Measurements from ENCODE around the gene LRCH1.

DNA sequence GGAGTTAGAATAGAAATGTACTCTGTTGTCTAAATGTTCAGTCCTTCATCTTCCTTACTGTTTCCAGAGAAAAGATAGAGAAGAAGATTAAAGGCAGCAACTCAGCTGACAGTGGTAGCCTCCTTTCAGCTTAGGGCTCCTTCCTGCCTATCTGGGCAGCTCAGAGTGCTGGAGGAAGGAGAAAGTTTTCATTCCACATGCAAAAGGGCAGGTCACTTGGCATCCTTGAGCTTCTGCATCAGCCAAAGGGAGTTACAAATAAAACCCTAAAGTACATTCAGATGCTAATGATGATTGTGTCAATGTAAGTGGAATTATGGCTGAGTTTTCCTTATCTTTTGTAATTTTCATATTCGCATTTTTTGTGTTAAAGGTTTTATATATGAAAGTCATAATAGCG lies 185.1 kb downstream of the LRCH1 start:
- no peak for TF ChIP-seq EP300 (IDR thresholded peaks at IDR 0.05; ENCODE audit: low read depth)
- TF ChIP-seq, protein P1, sequence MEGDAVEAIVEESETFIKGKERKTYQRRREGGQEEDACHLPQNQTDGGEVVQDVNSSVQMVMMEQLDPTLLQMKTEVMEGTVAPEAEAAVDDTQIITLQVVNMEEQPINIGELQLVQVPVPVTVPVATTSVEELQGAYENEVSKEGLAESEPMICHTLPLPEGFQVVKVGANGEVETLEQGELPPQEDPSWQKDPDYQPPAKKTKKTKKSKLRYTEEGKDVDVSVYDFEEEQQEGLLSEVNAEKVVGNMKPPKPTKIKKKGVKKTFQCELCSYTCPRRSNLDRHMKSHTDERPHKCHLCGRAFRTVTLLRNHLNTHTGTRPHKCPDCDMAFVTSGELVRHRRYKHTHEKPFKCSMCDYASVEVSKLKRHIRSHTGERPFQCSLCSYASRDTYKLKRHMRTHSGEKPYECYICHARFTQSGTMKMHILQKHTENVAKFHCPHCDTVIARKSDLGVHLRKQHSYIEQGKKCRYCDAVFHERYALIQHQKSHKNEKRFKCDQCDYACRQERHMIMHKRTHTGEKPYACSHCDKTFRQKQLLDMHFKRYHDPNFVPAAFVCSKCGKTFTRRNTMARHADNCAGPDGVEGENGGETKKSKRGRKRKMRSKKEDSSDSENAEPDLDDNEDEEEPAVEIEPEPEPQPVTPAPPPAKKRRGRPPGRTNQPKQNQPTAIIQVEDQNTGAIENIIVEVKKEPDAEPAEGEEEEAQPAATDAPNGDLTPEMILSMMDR (IDR thresholded peaks at IDR 0.05), result no peak

All from transverse colon (tissue), 3 donors.